Sigmoid colon (tissue), 4 donors: ENCODE data around the gene DNAH14.

Experiments used
- CTCF ChIP-seq, 4 experiments: fragments of 450-650 bp in 3 of 4; fragments of 200-600 bp in 1 of 4; IDR thresholded peaks; one replicate each; pipeline ENCODE4 v1.5.1; 2016 to 2019; ENCODE audit warnings: antibody characterized with exemption in 4 of 4, mild to moderate bottlenecking in 3 of 4, moderate library complexity in 2 of 4
- POLR2AphosphoS5 ChIP-seq, 4 donors: sonication (generic); formaldehyde crosslinking; IDR thresholded peaks; one replicate each; pipeline ENCODE4 v1.6.1; 2017; ENCODE audit warnings: antibody characterized with exemption in 4 of 4

DNA sequence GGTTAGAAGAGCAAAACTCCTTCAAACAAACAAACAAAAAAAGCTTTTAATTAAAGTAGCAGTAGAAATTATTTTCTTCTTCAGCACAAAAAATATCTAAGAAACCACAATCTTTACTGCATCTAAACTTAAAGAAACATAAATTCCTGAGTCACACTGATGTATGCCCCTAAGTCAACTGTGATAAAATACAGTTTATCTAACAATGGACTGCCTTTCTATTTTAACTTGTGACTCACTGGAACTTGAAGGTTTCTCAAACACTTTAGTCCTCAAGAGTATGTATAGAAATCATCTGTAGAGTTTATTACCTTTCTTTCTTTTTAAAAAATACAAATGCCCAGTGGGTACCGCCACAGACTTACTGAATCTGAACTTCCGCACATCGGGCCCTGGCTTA lies 412.2 kb downstream of the DNAH14 start:
- no peak for TF ChIP-seq CTCF (IDR thresholded peaks at IDR 0.05)
- TF ChIP-seq POLR2AphosphoS5 (IDR thresholded peaks at IDR 0.05): no peak
